Measurements from ENCODE around the gene TULP4.

The TULP4 gene

DNA sequence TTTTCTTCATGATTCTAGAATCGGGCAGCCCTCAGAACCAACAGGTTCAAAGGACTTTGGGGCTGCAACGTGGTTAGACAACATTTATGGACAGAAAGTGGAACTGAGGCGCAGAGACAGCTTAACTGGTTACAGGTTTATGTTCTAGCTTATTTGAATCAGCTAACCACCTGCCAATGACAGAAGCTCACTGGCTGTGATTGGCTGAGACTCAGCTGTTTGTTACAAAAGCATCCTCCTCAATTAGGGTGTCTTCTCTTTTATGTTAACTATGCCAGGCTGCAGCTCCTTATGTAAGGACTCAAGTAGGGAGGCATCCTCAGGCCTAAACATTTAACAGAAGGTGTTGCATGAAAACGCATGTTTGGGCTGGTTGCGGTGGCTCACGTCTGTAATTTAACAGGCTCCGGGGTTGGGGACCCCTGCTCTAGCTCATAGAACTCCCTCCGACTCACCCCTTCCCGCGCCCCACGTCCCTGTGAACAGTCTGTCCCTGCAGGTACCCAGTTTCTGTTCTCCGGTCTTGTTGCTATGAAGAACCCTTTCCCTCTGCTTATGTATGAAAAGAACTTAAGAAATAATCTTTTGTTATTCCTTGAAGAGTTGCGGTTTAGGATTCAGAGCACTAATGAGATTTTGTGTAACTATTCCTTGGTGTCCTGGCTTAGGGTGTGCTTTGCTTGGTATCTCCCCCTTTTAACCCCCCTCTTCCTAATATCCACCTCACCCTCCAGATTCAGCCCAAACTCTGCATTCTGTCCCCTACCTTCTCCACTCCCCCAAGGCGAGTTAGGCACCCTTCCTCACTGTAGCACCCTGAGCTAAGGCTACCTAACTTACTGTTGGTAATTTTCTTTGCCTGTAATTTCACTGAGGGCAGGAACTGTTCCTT is 246.4 kb downstream of the TULP4 start:
- TF ChIP-seq TCF12 (IDR thresholded peaks at IDR 0.05; ENCODE audit: low read depth): no peak
- TF ChIP-seq EGR1 (IDR thresholded peaks at IDR 0.05): no peak
- no peak for TF ChIP-seq NFIC (IDR thresholded peaks at IDR 0.05)
- no peak for TF ChIP-seq ZBTB7A (IDR thresholded peaks at IDR 0.05; ENCODE audit: low read depth)
- TF ChIP-seq CEBPB (IDR thresholded peaks at IDR 0.05): no peak
- TF ChIP-seq, protein P1, sequence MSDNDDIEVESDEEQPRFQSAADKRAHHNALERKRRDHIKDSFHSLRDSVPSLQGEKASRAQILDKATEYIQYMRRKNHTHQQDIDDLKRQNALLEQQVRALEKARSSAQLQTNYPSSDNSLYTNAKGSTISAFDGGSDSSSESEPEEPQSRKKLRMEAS (IDR thresholded peaks at IDR 0.05): no peak
- TF ChIP-seq EP300 (IDR thresholded peaks at IDR 0.05; ENCODE audit: borderline replicate concordance): no peak
- TF ChIP-seq YY1 (IDR thresholded peaks at IDR 0.05; ENCODE audit: low read depth): no peak
- no peak for TF ChIP-seq CREB1 (IDR thresholded peaks at IDR 0.05; ENCODE audit: low read depth)
- no peak for TF ChIP-seq TAF1 (IDR thresholded peaks at IDR 0.05; ENCODE audit: low read depth)
- no peak for TF ChIP-seq RAD21 (IDR thresholded peaks at IDR 0.05; ENCODE audit: low read depth)
- TF ChIP-seq TEAD4 (IDR thresholded peaks at IDR 0.05): no peak

DNA sequence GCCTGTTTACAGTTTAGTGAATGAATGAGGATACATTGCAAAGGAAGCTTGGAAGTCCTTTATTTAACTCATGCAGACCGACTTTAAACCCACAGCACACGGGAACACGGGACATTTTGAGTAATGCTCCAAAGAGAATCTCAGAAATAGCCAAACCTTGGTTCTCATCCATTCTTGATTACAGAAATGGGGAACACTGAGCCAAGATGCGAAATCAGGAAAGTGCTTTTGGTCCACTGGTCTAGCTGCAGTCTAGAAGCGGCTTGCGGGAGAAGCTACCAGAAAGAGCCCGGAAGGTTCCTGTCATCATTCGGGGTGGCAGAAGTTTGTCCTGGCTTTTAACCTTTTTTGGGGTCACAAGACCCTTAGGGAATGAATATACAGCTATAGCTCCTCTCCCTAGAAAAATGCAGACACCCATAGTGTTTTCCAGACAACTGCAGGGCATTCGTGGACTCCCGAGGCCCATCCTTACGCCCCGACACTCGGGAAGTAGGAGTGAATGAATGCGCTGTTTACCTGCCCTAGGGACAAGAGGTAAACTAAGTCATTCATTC is 247.2 kb downstream of the TULP4 start:
- TF ChIP-seq RAD21 (IDR thresholded peaks at IDR 0.05; ENCODE audit: low read depth) (no peak), FOXM1 (IDR thresholded peaks at IDR 0.05; ENCODE audit: borderline replicate concordance, low read depth) (no peak), EGR1 (IDR thresholded peaks at IDR 0.05) (no peak), NFIC (IDR thresholded peaks at IDR 0.05) (no peak), TCF12 (IDR thresholded peaks at IDR 0.05; ENCODE audit: low read depth) (no peak), ZBTB7A (IDR thresholded peaks at IDR 0.05; ENCODE audit: low read depth) (no peak), REST (IDR thresholded peaks at IDR 0.05; ENCODE audit: low read depth) (no peak), EP300 (IDR thresholded peaks at IDR 0.05; ENCODE audit: borderline replicate concordance) (no peak), YY1 (IDR thresholded peaks at IDR 0.05; ENCODE audit: low read depth) (no peak), CEBPB (IDR thresholded peaks at IDR 0.05) (no peak), TEAD4 (IDR thresholded peaks at IDR 0.05) (no peak), TAF1 (IDR thresholded peaks at IDR 0.05; ENCODE audit: low read depth) (no peak), CREB1 (IDR thresholded peaks at IDR 0.05; ENCODE audit: low read depth) (no peak)
- TF ChIP-seq, protein P2, sequence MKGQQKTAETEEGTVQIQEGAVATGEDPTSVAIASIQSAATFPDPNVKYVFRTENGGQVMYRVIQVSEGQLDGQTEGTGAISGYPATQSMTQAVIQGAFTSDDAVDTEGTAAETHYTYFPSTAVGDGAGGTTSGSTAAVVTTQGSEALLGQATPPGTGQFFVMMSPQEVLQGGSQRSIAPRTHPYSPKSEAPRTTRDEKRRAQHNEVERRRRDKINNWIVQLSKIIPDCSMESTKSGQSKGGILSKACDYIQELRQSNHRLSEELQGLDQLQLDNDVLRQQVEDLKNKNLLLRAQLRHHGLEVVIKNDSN (IDR thresholded peaks at IDR 0.05): no peak
- TF ChIP-seq, protein P1 (IDR thresholded peaks at IDR 0.05): no peak

DNA sequence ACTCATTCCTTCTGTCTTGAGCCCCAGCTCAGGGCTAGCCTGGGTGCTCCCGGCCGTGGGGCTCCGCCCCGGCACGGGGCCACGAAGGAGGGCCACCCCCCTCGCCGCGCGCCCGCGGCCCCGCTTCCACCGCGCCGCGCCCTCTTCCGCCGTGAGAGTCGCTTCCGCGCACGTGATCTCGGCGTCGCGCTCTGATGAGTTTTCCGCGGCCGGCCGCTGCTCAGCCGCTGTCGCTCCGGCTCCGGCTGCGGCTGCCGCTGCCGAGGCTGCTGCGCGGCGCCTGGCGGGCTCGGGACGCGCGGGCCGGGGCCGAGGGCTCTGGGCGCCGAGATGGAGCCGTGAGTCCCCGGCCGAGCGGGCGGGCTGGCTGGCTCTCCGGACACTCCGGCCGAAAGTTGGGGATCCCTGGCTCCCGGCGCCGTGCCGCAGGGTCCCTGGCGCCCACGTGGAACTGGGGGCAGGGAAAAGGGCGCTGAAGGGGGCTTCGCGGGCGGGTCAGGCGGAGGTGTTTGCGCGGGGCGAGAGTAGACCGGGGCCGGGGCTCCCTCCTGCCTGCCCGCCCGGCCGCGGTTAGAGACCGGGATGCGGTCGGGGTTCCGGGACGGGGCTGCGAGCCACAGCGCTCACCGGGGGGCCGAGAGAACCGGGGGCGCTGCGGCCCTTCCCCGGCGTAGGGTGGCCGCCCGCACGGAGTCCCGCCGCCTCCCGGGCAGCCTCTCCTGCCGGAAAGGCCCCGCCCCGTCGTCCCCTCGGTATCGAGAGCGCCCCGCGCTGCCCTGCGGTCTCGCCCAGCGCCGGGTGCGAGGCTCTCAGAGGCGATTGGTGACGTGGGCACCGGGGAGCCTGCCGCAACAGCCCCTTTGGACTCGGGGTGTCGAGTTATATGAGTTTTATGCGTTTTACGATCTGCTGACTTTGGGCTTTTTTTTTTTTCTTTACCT is 247.9 kb downstream of the TULP4 start, which contains the start of gene TMEM181:
Gene TMEM181, plus strand, starts transcription at position 197 of the 941 bp plus-strand sequence. Its CDS starts 134 bp downstream, at position 331.
- TF ChIP-seq FOXM1 (IDR thresholded peaks at IDR 0.05; ENCODE audit: borderline replicate concordance, low read depth) (no peak), RAD21 (IDR thresholded peaks at IDR 0.05; ENCODE audit: low read depth) (no peak), TAF1 (IDR thresholded peaks at IDR 0.05; ENCODE audit: low read depth) (peak; percentile 53; the same call in 1 of the 2 replicates), CEBPB (IDR thresholded peaks at IDR 0.05) (no peak), YY1 (IDR thresholded peaks at IDR 0.05; ENCODE audit: low read depth) (no peak), NFIC (IDR thresholded peaks at IDR 0.05) (no peak), EGR1 (IDR thresholded peaks at IDR 0.05) (peak; percentile 59; the same call in 1 of the 2 replicates), REST (IDR thresholded peaks at IDR 0.05; ENCODE audit: low read depth) (no peak), EP300 (IDR thresholded peaks at IDR 0.05; ENCODE audit: borderline replicate concordance) (no peak; the same call in 1 of the 2 replicates), TEAD4 (IDR thresholded peaks at IDR 0.05) (no peak; the same call in 1 of the 2 replicates), ZBTB7A (IDR thresholded peaks at IDR 0.05; ENCODE audit: low read depth) (no peak), CREB1 (IDR thresholded peaks at IDR 0.05; ENCODE audit: low read depth) (peak; percentile 68), TCF12 (IDR thresholded peaks at IDR 0.05; ENCODE audit: low read depth) (peak; percentile 17; the same call in 1 of the 2 replicates)
- TF ChIP-seq, protein P2 (IDR thresholded peaks at IDR 0.05): peak; percentile 96
- TF ChIP-seq, protein P1 (IDR thresholded peaks at IDR 0.05): peak; percentile 77
